Mammary epithelial cell (primary cell): Measurements from ENCODE around the gene SEC63.

Experiments
- CTCF ChIP-seq, 2 donors: IDR thresholded peaks in 1 of 2; conservative IDR thresholded peaks in 1 of 2; 2 replicates each; pipeline ENCODE4 v1.5.1; 2011 to 2012; ENCODE audit warnings: inconsistent platforms in 2 of 2, low read length in 2 of 2, mild to moderate bottlenecking in 2 of 2, control low read depth in 1 of 2, low read depth in 1 of 2; ENCODE audit not compliant: insufficient read depth in 1 of 2; ENCODE audit errors: extremely low read depth in 1 of 2
- EZH2 ChIP-seq: IDR thresholded peaks from 2 replicates; pipeline ENCODE4 v1.6.1; 2012; ENCODE audit warnings: low read length, inconsistent platforms, borderline replicate concordance

GRCh38 chr6:107830060-107830459 is 127.9 kb downstream of the SEC63 start:
- TF ChIP-seq CTCF (conservative IDR thresholded peaks at IDR 0.05 in 1 of 2, IDR thresholded peaks at IDR 0.05 in 1 of 2; ENCODE audit: extremely low read depth in 1 of 2, insufficient read depth in 1 of 2, low read depth in 1 of 2, low read length in 2 of 2), result no peak
- TF ChIP-seq EZH2, result no peak
